Fibroblast of peridontal ligament (primary cell): ENCODE data around the gene EDC3.

Experiments used
- DNase-seq: peaks from one replicate; pipeline ENCODE4 v3.0.0-alpha.2; 2010; ENCODE audit errors: extremely low read depth

The EDC3 gene

GRCh38 chr15:74624020-74624602 is 71.7 kb downstream of the EDC3 start:
- DNase-seq = no peak

GRCh38 chr15:74622758-74623157 is 73.1 kb downstream of the EDC3 start:
- no peak for DNase-seq

- DNase-seq = no peak
These were observed 73.9 kb downstream of the EDC3 start for GRCh38 chr15:74621936-74622335.

- no peak for DNase-seq
These were observed 74.3 kb downstream of the EDC3 start for GRCh38 chr15:74621546-74621920.

GRCh38 chr15:74620636-74621545 is 74.9 kb downstream of the EDC3 start:
- DNase-seq = peak; percentile 70

- DNase-seq = no peak
These were observed 75.7 kb downstream of the EDC3 start for GRCh38 chr15:74619916-74620635.

- no peak for DNase-seq
These were observed 76.8 kb downstream of the EDC3 start for GRCh38 chr15:74618841-74619596.

- DNase-seq = no peak
These were observed 78.8 kb downstream of the EDC3 start for GRCh38 chr15:74616996-74617395.

GRCh38 chr15:74616366-74616939 is 79.4 kb downstream of the EDC3 start:
- DNase-seq = peak; percentile 64

- peak; percentile 84 for DNase-seq
These were observed 80.1 kb downstream of the EDC3 start, which contains the start of gene CLK3 for GRCh38 chr15:74615508-74616365. Gene CLK3, plus strand, starts transcription at chr15:74615836. Its CDS starts 3,361 bp downstream, at chr15:74619197.

GRCh38 chr15:74614744-74615507 is 80.9 kb downstream of the EDC3 start:
- DNase-seq = peak; percentile 68

GRCh38 chr15:74613953-74614743 is 81.7 kb downstream of the EDC3 start:
- DNase-seq = no peak

- no peak for DNase-seq
These were observed 82.5 kb downstream of the EDC3 start for GRCh38 chr15:74613089-74613952.

- DNase-seq = no peak
These were observed 83.1 kb downstream of the EDC3 start for GRCh38 chr15:74612677-74613076.

- no peak for DNase-seq
These were observed 84.0 kb downstream of the EDC3 start for GRCh38 chr15:74611834-74612233.

- no peak for DNase-seq
These were observed 84.5 kb downstream of the EDC3 start for GRCh38 chr15:74611341-74611740.

- DNase-seq = no peak
These were observed 85.4 kb downstream of the EDC3 start for GRCh38 chr15:74610302-74610951.
